DOHH2 (cell line): ENCODE data around the gene DOCK11.

ENCODE experiments used
- CTCF ChIP-seq: fragments of 200-600 bp; sonication (generic); IDR thresholded peaks from one replicate; pipeline ENCODE4 v1.5.1; 2014; ENCODE audit warnings: antibody characterized with exemption, mild to moderate bottlenecking, low read depth, low read length; ENCODE audit not compliant: poor library complexity, severe bottlenecking
- EZH2phosphoT487 ChIP-seq: fragments of 200-600 bp; sonication (generic); IDR thresholded peaks from 2 replicates; pipeline ENCODE4 v1.6.1; 2017; ENCODE audit warnings: borderline replicate concordance, mild to moderate bottlenecking, antibody characterized with exemption, low read length, moderate library complexity, mixed read lengths

- TF ChIP-seq CTCF (no peak), EZH2phosphoT487 (no peak)
Observed at GRCh38 chrX:118596390-118596789, 100.8 kb downstream of the DOCK11 start.
